ENCODE data around the gene CLEC7A. TPM values are rescaled to one million over a fixed set of nuclear protein-coding genes. Genes with fewer than 3 reads are reported as not detected.

CLEC7A gene
- total RNA-seq, 3 donors from 2014 or later, result 5.2 to 14.7 (median 13.8) TPM

- no peaks in the 10 kb centered on the region for H3K4me1 ChIP-seq
- DNase-seq (ENCODE audit: low spot score in 2 of 2), result no peak
- no peaks in the 10 kb centered on the region for H3K27me3 ChIP-seq
- intact Hi-C loops (cut with DNase I; ENCODE audit: low total_unique reads), result no loop called here
- H3K27ac ChIP-seq, result no peak overlapping the region
- TF ChIP-seq CTCF (IDR thresholded peaks at IDR 0.05) (no peak), POLR2A (IDR thresholded peaks at IDR 0.05) (no peak), POLR2AphosphoS5 (IDR thresholded peaks at IDR 0.05) (no peak)
- H3K4me3 ChIP-seq, result no peak overlapping the region
- no peaks in the 10 kb centered on the region for H3K9me3 ChIP-seq
- no peaks in the 10 kb centered on the region for H3K36me3 ChIP-seq
Observed at GRCh38 chr12:10075451-10075850, 54.5 kb downstream of the CLEC7A start.

GRCh38 chr12:10073261-10073660 is 56.7 kb downstream of the CLEC7A start:
- Histone ChIP-seq H3K9me3 (no peaks in the 10 kb centered on the region), H3K27ac (no peak overlapping the region), H3K4me3 (no peak overlapping the region), H3K27me3 (no peaks in the 10 kb centered on the region), H3K36me3 (no peaks in the 10 kb centered on the region), H3K4me1 (no peaks in the 10 kb centered on the region)
- DNase-seq (ENCODE audit: low spot score in 2 of 2), result no peak
- intact Hi-C loops (cut with DNase I; ENCODE audit: low total_unique reads), result no loop called here
- TF ChIP-seq POLR2A (IDR thresholded peaks at IDR 0.05) (no peak), CTCF (IDR thresholded peaks at IDR 0.05) (no peak), POLR2AphosphoS5 (IDR thresholded peaks at IDR 0.05) (no peak)

- H3K9me3 ChIP-seq, result no peaks in the 10 kb centered on the region
- H3K4me3 ChIP-seq, result no peak overlapping the region
- H3K27me3 ChIP-seq, result no peaks in the 10 kb centered on the region
- H3K27ac ChIP-seq, result no peak overlapping the region
- H3K36me3 ChIP-seq, result no peaks in the 10 kb centered on the region
- no peaks in the 10 kb centered on the region for H3K4me1 ChIP-seq
- TF ChIP-seq POLR2A (IDR thresholded peaks at IDR 0.05), result no peak
- TF ChIP-seq CTCF (IDR thresholded peaks at IDR 0.05), result no peak
- TF ChIP-seq POLR2AphosphoS5 (IDR thresholded peaks at IDR 0.05), result no peak
- DNase-seq (ENCODE audit: low spot score in 2 of 2), result no peak
- intact Hi-C loops (cut with DNase I; ENCODE audit: low total_unique reads), result no loop called here
Observed at GRCh38 chr12:10072131-10072530, 57.9 kb downstream of the CLEC7A start.

- no peak for DNase-seq (ENCODE audit: low spot score in 2 of 2)
- intact Hi-C loops (cut with DNase I; ENCODE audit: low total_unique reads), result no loop called here
- no peak overlapping the region for H3K4me3 ChIP-seq
- no peaks in the 10 kb centered on the region for H3K27me3 ChIP-seq
- TF ChIP-seq POLR2A (IDR thresholded peaks at IDR 0.05) (no peak), CTCF (IDR thresholded peaks at IDR 0.05) (no peak), POLR2AphosphoS5 (IDR thresholded peaks at IDR 0.05) (no peak)
- no peaks in the 10 kb centered on the region for H3K4me1 ChIP-seq
- H3K27ac ChIP-seq, result no peak overlapping the region
- H3K36me3 ChIP-seq, result no peaks in the 10 kb centered on the region
- no peaks in the 10 kb centered on the region for H3K9me3 ChIP-seq
Observed at GRCh38 chr12:10070380-10070779, 59.6 kb downstream of the CLEC7A start.

- no peaks in the 10 kb centered on the region for H3K4me1 ChIP-seq
- H3K27ac ChIP-seq, result no peak overlapping the region
Observed at GRCh38 chr12:10069976-10070375, 60.0 kb downstream of the CLEC7A start.

More at GRCh38 chr12:10069976-10070375, 60.0 kb downstream of the CLEC7A start:
- intact Hi-C loops (cut with DNase I; ENCODE audit: low total_unique reads), result no loop called here
- DNase-seq (ENCODE audit: low spot score in 2 of 2), result no peak
- Histone ChIP-seq H3K9me3 (no peaks in the 10 kb centered on the region), H3K36me3 (no peaks in the 10 kb centered on the region), H3K4me3 (no peak overlapping the region), H3K27me3 (no peaks in the 10 kb centered on the region)
- TF ChIP-seq POLR2A (IDR thresholded peaks at IDR 0.05) (no peak), POLR2AphosphoS5 (IDR thresholded peaks at IDR 0.05) (no peak), CTCF (IDR thresholded peaks at IDR 0.05) (no peak)
